PFSK-1 (cell line): ENCODE data around the gene DRAM1.

ENCODE experiments used
- POLR2AphosphoS5 ChIP-seq: IDR thresholded peaks from 2 replicates; pipeline ENCODE4 v1.6.1; 2012; ENCODE audit warnings: low read depth, mild to moderate bottlenecking, control low read depth, low read length, moderate library complexity
- REST ChIP-seq, 2 experiments: IDR thresholded peaks; 2 replicates each; pipeline versions ENCODE4 v1.6.1 to v1.8.0; 2011 to 2012; ENCODE audit warnings: low read depth in 2 of 2, low read length in 2 of 2, control low read depth in 1 of 2, inconsistent platforms in 1 of 2, mild to moderate bottlenecking in 1 of 2, moderate library complexity in 1 of 2; ENCODE audit not compliant: insufficient read depth in 1 of 2
- SIN3A ChIP-seq: IDR thresholded peaks from 2 replicates; pipeline ENCODE4 v1.6.1; 2012; ENCODE audit warnings: mild to moderate bottlenecking, low read length, moderate library complexity, borderline replicate concordance; ENCODE audit not compliant: insufficient read depth
- TAF1 ChIP-seq: IDR thresholded peaks from 2 replicates; pipeline ENCODE4 v1.6.1; 2012; ENCODE audit warnings: low read length, control low read depth, borderline replicate concordance; ENCODE audit not compliant: insufficient read depth

- TF ChIP-seq POLR2AphosphoS5 (no peak), TAF1 (no peak), REST (IDR thresholded peaks at IDR 0.05; ENCODE audit: insufficient read depth in 1 of 2, low read depth in 2 of 2, low read length in 2 of 2) (no peak), SIN3A (no peak)
Observed at GRCh38 chr12:101933866-101934514, 56.6 kb downstream of the DRAM1 start.
